Right forelimb (tissue), 1 donor: ENCODE results near the gene TSHZ2.
"Not testable (repeated sequence)": the region's sequence is repeated elsewhere in the genome, so short reads cannot be mapped to it uniquely, and the experiment has no call there.

ENCODE experiments used
- DNase-seq: peaks from one replicate; pipeline ENCODE4 v3.0.0-alpha.2; 2018

The TSHZ2 gene

DNA sequence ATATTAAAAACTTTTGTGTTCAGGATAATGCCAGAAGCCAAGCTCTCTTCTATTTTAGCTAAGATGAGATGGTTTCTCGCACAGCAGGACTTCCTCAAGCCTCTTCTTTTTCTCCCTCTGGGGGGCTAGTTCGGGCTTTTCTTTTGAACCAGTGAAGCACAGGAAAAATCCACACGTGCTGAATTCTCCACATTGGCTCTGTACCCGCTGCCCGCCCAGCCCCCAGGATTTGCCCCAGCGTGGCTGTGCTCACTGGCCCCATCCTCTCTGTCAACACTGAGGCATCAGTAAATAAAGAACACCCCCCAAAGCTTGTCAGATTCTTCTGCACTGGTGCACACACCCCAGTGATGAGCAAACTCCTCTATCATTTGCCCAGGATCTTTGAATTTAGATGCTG is 388.7 kb downstream of the TSHZ2 start:
- DNase-seq, result no peak

DNA sequence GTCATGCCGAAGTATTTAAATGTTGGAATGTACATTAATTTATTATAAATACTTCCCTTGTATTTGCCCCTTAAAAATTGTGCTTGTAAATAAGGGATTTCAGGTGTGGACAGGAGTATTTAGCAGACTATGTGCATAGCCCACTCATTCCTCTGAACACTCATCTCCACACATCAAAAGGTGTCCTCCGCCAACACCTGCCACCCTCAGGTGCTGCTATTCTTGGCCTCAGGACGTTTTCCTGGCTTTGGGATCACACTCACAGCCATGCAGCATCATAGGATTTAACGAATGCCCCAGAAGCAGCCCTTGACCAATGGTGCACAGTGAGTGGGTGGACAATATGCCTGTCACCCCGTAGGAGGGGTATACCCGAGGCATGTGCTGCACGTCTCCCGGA is 390.6 kb downstream of the TSHZ2 start:
- no peak for DNase-seq

DNA sequence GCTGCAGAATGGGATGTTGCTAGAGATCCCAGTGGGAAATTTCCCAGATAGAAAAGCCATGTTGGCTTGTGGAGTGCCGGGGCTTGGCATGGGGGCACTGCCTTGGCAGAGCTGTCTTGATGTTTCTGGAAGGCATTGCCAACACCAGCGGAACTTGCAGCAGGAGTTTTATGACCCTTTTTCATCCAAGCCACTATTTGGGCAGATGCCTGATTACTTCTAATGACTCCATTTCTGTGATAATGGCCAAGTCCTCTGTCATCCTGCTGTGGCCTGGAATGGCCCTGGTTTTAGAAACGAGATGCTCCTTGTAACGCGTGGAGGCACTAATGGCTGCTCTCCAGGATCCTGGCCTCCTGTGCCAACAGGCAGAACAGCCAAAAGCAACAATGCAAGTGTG is 392.5 kb downstream of the TSHZ2 start:
- no peak for DNase-seq

DNA sequence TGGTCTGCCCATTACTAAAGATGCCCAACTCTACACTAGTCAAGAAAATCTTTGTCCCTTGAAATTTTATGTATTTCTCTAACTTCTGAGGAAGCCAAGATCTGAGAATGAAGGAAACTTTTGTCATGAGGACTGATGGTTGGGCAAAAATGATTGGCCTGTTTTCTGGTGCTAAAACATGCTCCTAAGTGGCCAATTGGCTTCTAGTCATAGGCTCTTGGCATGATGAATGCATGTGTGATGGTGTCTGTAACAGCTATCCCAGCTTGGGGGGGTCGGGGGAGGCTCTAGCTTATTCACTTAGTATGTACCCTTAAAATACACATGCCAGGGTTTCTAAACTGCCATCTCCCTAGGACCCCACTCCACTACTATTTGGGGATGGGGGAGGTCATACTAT is 392.9 kb downstream of the TSHZ2 start:
- no peak for DNase-seq

DNA sequence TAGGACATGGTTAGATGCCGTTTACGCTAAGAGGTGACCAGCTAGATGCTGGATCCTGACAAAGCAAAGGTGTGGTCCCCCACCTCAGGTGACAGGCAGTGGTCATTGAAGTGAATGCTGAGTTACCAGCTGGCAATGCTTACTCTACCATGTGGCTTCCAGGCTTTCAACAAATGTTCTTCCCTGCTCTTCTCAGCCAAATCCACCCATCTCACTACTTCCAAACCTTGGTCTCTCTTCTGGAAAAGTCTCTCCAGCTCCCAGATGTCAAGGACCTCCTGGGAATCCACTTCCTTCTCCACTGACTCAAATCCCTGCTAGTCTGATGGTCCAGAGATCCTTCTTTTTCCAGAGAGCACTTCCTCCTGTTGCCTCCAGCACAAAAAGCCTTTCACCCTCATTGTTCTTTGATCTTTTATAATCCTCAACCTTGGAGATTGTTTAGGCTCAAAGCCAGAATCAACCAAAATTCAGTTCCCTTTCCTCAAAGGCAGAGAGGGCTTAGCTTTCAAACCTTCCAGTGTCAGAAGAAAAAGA is 393.4 kb downstream of the TSHZ2 start:
- no peak for DNase-seq

DNA sequence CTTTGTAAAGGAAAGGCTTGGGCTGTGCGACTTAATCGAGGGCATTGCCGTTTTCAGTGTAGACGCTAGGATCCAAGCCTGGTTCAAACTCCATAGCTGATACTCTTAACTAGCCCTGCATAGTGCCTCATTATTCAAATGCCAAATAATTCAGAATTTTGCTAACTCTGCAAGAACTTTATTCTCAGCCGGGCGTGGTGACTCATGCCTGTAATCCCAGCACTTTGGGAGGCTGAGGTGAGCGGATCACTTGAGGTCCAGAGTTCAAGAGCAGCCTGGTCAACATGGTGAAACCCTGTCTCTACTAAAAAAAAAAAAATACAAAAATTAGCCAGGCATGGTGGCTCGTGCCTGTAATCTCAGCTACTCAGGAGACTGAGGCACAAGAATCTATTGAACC is 394.8 kb downstream of the TSHZ2 start:
- DNase-seq, result not testable (repeated sequence)

DNA sequence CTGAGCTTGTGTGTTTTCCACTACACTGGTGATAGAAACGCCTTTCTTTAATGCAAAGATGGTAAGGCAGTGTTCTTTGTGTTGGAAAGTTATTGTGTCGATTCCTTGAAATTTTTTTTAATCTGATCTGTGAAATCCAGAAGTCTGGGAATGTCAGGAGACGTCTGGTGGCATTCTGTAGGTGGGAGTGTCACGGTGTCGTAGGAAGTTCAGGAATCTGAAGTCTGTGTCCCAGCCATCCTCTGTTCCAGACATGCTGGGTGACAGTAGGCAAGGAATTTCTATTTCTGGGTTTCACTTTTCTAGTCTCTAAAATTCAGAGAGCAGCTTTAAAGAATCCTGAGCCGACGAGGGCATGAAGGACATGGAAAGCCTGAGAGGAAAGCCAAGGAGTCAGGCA is 397.7 kb downstream of the TSHZ2 start:
- no peak for DNase-seq

DNA sequence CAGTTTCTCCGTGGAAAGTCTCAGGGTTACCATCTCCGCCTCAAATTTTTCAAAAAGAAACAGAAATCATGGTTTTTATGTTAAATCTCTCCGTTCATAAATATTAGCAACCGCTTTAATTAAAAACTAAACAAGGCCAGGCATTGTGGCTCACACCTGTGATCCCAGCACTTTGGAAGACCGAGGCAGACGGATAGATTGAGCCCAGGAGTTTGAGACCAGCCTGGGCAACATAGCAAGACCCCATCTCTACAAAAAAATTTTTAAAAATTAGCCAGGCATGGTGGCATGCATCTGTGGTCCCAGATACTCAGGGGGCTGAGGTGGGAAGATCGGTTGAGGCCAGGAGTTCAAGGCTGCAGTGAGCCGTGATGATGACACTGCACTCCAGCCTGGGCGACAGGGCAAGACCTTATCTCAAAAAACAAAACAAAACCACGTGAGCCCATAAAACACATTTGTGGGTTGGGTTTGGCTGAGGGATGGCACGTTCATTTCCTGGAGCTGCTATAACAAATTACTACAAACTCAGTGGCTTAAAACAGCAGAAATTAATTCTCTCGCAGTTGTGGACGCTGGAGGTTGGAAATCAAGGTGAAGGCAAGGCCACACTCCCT is 398.3 kb downstream of the TSHZ2 start:
- DNase-seq, result no peak

DNA sequence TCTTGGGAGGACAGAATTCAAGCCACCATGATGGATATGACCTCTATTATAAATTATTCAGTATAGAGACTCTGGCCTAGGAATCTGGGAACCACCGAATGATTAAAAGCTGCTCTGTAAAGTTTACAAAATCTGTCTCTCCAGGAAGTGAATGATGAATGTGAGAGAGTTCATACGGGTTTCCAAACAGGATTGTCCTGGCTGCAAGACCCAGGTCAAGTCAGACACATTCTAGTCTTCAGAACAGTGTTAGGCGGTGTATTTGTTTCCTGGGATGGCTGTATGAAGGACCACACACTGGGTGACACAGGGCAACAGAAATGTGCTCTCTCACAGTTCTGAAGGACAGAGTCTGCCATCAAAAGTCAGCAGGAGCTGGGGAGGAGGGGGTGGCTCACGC is 399.1 kb downstream of the TSHZ2 start:
- DNase-seq, result no peak

DNA sequence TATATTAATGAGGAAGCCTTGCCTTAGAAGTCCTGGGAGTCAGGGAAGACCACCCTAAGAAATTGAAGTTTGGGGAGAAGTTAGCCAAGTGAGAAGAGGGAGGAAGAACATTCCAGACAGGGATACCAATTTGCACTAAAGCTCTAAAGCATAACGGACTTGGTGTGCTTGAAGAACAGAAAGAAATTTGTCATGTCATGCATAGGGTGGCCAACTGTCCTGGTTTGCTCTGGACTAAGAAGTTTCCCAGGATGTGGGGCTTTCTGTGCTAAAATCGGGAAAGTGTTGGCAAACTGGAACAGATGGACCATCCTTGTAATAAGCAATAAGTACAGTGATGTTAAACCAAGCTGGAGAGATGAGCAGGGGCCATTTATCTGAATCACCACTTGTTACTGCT is 403.9 kb downstream of the TSHZ2 start:
- DNase-seq, result no peak

DNA sequence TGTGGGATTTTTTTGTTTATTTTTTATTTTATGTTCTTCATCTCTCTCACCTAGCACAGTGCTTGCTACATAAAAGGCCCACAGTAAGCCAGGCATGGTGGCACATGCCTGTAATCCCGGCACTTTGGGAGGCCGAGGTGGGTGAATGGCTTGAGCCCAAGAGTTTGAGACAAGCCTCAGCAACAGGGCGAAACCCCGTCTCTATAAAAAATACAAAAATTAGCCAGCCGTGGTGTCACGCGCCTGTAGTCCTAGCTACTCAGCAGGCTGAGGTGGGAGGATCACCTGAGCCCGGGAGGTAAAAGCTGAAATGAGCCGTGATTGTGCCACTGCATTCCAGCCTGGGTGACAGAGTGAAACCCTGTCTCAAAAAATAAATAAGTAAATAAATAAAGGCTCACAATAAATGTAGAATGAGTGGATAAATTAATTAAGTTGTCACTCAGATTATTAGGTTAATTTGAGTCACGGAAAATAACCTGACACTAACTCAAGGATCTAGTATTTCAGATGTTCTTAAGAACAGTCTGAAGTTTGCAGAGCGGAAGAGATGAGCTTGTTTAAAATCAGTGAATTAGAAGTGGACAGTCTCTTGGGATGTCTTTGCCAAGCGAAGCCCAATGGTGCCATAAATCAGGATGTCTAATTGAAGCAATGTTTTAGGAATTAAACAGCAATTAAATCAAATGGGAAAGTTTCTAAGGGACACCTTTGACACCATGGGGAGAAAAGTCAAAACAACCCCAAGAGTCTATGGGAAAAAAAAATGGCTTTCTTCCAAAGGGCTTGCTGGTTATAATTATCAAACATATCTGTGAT is 407.1 kb downstream of the TSHZ2 start:
- no peak for DNase-seq

DNA sequence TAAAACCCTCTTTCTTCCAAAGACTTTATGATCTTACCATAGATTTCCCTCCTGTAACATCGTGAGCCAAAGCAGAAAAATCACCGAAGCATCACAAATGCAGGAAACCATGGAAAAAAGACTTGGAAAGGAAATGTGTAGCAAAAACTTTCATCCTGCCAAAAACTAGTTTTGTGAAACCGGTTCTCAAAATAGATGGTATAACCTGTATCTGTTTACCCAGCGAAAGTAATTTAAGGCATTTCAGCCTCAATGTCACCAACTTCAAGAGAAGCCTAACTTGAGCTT is 407.6 kb downstream of the TSHZ2 start:
- no peak for DNase-seq

DNA sequence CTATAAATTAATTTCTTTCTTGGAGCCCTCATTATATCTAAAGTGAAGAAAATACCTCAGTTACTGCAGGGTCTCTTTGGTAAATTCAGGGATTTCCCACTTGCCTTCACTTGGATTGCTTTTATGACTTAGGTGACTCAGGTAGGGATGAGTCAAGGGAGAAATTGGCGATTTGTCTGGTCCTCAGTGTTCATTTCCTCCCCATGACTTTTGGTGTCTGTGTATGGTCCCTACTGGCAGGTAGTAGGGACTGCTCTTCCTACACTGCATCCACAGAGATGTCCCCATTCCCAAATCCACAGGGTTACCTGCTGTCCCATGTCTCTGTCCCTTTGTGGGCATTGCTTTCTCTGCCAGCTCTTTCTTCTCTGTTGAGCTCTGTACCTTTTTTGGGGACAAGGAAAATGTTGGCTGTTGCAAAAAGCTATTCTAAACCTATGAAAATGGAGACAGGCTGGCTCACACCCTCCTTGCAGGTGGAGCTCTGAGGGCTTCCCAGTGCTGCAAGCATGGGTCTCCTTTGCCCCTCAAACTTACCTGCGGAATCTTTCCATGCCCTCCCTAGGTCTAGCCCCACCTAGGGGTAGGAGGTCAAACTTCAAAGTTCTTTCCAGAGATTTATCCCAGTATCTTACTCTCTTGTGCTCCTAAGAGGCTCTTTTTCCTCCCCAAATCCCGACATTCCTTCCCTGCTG is 409.6 kb downstream of the TSHZ2 start:
- no peak for DNase-seq

DNA sequence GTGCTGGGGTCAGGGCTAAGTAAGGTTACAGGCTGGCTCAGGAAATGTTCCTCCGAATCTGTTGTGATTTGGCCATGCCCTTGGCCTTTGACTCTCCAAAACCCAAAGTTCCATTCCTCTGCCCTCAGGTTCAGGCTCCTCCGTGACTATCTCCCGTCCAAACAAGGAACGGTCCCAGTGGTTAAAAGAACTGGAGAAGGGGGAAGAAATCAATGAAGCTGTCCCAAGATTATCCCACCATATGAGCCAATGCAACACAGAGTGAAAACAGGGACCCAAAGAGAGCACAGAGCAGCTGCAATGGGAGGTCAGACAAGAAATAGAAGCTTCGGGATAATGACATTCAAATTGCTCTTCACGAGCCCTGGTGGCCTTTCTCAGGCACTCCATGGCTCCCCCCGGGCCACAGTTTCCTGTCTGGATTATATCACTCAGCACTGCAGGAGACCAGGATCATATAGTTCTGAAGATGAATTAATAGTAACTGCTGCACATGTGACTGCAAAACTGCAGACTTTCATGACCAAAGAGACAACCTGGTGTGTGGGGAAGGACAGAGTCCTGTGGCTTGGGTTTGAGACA is 410.2 kb downstream of the TSHZ2 start:
- DNase-seq, result no peak

DNA sequence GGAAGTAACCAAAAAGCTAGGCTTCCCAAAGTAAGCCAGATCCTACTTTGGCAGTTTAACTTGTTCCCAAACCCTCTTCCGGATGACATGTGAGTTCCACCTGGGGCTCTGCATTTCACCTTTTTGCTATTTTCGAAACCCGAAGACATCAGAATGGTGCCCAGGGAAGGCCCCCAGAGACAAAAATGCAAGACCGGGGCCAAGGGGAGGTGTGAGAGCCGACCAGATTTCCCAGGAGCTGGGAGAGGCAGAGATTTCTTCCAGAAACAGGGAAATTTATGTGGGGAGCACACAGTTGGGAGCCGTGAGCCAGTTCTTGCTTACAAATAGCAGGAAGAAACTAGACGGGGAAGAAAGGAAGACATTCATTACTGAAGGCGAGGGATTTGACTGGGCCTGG is 411.8 kb downstream of the TSHZ2 start:
- no peak for DNase-seq

DNA sequence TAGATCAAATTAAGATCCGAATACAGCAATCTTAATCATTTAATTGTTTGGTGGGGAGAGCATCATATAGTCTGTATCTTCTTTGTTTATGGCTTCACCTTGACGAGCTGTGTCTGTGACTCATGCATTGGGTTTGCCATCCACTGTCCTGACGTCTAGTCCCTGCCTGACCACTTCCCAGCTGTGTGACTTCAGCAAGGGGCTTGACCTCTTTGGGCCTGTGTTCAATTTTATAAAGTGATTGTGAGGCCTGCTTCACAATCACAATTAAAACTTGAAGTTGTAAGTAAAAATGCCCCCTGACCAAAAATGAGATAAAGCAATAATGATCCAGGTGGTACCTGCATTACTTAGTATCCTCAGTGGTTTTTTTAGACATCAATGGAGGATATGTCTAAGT is 412.2 kb downstream of the TSHZ2 start:
- no peak for DNase-seq

DNA sequence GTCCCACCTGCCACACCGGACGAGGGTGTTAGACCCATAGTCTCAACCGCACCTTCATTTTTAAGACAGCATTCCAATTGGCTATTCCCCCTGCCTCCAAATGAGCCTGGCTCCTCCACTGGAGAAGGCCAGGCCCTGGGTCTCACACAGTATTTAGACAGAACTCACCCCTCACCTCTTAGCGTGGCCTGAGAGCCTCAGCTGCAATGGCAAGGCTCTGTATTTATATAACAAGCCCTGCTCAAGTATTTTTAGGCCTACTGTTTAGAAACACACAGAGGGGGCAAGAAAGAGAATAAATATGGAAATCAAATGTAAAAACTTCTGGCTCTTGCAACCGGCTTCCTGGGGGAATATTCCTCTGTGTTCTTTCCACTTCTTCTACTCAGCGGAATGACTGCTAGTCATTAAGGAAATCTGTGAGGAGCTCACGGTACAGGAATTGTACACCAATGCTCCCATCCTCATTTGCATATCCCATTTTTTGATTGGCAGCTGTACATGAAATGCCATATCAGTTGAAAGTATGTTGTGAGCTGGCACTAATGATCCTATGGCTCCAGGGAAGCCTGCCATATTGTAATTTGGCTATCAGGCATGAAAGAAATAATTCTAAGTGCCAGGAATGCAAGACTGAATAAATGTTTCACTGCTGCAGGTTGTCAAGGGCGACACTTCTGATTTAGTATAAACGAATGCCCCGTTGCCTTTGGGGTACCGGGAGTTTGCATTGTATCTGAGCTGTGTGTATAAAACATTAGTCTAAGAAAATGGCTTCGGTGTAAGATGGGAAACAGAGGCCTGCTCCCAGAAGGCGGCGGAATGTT is 414.0 kb downstream of the TSHZ2 start:
- DNase-seq, result no peak

DNA sequence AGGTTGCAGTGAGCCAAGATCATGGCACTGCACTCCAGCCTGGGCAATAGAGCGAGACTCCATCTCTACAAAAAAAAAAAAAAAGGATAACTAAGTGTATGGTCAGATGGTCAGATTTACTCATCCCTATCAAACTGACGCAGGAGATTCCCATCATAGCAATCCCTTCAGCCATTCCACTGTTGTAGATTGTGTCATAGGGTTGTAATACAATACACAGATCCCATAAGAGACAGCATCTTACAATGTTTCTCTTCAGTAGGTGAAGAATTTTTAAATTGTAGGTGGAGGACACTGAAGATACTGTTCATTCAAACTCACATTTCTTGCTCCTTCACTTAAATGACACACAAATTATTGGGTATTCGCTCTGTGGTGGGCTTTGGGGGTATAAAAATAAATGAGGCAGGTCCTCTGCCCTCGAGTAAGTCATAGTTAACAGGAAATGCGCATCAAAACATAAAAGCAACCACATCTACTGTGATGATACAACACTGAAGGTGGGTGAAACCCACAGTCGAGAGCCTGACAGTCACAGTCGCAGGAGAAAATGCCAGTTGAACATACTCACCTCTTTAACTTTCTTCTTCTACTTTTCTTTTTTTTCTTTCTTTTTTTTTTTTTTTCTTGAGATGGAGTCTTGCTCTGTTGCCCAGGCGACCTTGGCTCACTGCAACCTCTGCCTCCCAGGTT is 416.0 kb downstream of the TSHZ2 start:
- DNase-seq, result no peak

DNA sequence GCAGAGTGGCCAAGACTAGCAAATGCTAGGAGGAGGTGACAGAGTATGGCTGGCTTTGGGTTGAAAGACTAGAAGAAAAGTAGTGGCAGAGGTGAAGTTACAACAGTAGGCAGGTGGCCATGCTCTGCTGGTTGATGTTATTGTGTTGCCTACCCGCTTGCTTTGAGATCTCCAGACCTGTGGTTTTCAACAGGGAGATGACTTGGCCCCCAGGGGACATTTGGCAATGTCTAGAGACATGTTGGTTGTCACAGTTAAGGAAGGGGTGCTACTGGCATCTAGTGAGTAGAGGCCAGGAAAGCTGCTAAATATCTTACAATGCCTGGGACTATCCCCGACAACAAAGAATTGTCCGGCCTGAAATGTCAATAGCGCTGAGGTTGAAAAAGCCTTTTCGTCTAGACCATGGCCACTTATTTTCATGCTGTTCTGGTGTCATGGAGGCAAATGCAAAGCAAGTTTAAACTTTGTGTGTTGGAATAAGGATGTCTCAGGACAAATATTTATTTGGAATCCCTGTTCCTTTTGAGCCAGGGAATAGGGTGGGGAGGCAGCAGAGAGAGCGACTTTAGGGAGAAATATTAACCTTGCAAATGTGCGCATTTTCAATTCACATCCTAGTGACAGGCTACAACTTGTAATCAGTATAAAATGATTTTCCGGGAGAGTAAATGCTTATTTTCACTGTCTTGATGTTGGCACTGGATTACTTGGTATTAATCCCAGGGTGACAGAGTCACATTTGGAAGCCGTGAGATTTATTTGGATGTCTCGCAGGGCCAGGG is 417.6 kb downstream of the TSHZ2 start:
- DNase-seq, result no peak

DNA sequence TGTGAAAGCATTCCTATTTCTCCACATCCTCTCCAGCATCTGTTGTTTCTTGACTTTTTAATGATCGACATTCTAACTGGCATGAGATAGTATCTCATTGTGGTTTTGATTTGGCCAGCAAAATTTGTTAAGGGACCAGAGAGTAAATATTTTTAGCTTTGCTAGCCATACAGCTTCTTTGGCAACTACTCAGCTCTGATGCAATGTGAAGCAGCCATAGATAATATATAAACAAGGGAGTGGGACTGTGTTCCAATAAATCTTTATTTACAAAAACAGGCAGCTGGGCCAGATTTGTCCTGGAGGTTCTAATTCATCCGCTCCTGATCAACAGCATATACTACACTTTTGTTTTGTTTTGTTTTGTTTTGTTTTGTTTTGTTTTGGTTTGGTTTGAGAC is 418.6 kb downstream of the TSHZ2 start:
- no peak for DNase-seq

DNA sequence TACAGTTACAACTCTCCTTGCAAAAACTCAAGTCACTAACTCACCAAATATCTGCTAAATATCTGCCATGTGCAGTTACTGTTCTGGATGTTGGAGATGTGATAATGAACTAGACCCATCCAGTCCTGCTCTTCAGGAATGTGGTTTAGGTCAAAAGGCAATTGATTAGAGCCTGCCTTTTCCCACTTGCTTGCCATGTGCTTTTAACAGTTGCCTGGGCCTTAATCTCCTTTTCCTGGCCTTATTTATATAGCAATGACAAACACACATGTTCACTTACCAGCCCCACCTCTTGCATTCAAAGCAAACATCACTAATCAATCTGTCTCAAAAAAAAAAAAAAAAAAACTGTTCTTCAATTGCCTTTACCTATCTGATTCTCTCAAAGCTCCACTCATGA is 422.3 kb downstream of the TSHZ2 start:
- no peak for DNase-seq
